ENCODE results near the gene PLK3. TPM values are rescaled to one million over a fixed set of nuclear protein-coding genes. Genes with fewer than 3 reads are reported as not detected.

PLK3 gene
- total RNA-seq, 4 donors from 2014 or later = 63.7 to 135 (median 91.1) TPM

DNA sequence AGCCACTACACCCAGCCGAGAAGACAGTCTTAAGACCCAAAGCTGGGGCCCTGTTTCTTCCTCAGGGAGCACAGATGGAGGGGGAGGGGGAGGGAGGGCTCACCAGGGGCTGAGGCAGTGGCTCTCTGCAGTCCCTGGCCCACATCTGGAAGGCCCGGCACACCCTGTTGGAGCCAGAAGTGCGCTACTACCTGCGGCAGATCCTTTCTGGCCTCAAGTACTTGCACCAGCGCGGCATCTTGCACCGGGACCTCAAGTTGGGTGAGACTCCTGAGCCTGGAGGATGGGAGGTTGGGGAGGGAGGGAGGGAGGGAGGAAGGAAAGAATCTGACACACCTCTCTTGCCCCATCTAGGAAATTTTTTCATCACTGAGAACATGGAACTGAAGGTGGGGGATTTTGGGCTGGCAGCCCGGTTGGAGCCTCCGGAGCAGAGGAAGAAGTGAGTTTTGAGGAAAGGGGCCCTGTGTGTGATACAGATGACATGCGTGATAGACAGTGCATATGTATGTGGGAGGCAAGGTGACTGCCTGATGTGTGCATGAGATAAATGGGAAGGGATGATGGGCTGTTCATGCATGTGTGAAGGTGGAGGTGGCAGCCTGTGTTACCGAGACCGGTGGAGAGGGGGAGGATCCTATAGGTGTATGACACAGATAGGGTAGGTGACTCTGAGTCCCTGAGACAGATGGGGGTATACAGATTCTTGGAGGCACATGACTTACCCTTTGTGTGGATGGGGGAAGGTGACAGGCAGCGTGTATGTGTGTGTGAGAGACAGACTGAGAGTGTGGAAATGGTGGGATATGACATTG lies 1.5 kb downstream of the PLK3 start:
- TF ChIP-seq POLR2AphosphoS5 (IDR thresholded peaks at IDR 0.05) (no peak), EP300 (IDR thresholded peaks at IDR 0.05) (no peak), POLR2A (IDR thresholded peaks at IDR 0.05) (no peak)
- TF ChIP-seq, protein P1, sequence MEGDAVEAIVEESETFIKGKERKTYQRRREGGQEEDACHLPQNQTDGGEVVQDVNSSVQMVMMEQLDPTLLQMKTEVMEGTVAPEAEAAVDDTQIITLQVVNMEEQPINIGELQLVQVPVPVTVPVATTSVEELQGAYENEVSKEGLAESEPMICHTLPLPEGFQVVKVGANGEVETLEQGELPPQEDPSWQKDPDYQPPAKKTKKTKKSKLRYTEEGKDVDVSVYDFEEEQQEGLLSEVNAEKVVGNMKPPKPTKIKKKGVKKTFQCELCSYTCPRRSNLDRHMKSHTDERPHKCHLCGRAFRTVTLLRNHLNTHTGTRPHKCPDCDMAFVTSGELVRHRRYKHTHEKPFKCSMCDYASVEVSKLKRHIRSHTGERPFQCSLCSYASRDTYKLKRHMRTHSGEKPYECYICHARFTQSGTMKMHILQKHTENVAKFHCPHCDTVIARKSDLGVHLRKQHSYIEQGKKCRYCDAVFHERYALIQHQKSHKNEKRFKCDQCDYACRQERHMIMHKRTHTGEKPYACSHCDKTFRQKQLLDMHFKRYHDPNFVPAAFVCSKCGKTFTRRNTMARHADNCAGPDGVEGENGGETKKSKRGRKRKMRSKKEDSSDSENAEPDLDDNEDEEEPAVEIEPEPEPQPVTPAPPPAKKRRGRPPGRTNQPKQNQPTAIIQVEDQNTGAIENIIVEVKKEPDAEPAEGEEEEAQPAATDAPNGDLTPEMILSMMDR (IDR thresholded peaks at IDR 0.05) = no peak
- DNase-seq (ENCODE audit: low spot score in 2 of 2) = peak in 1 of 2 donors; percentile 79
- peaks cover 44% of the 10 kb centered on the region for H3K36me3 ChIP-seq
- peak overlapping the region; percentile 82 for H3K4me3 ChIP-seq
- H3K9me3 ChIP-seq = no peaks in the 10 kb centered on the region
- no peaks in the 10 kb centered on the region for H3K27me3 ChIP-seq
- H3K4me1 ChIP-seq = peaks cover 51% of the 10 kb centered on the region
- peak overlapping the region; percentile 50 for H3K27ac ChIP-seq
- 46% methylated on average over 13 of the region's 13 CpGs for WGBS

DNA sequence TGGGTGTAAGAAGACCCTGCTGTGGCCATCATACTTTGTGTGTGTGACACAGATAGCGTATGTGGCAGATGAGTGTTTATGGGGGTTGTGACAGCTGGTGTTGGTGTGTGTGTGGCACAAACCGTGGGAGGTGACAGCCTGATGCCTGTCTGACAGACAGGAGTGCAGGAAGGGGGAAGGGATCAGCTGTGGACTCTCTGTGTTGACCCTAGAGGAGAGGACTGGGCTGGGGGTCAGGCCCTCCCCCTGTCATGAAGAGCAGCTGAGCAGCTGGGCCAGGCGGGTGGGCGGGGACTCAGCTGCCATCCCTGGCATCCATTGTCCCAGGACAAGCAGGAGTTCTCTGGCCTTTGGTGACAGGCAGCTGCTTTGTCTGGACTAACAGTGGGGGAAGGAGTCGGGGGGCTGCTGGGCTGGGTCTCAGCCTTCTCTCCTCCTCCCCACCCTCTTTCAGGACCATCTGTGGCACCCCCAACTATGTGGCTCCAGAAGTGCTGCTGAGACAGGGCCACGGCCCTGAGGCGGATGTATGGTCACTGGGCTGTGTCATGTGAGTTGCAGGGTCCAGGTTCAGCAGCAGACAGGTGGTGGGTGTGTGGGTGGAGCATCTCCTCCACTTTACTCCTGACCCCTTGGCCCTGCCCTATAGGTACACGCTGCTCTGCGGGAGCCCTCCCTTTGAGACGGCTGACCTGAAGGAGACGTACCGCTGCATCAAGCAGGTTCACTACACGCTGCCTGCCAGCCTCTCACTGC lies 2.3 kb downstream of the PLK3 start:
- 79% methylated on average over 10 of the region's 13 CpGs for WGBS
- Histone ChIP-seq H3K27me3 (no peaks in the 10 kb centered on the region), H3K9me3 (no peaks in the 10 kb centered on the region), H3K27ac (peak overlapping the region; percentile 50), H3K36me3 (peaks cover 44% of the 10 kb centered on the region), H3K4me1 (peaks cover 59% of the 10 kb centered on the region), H3K4me3 (peak overlapping the region; percentile 82)
- no peak for TF ChIP-seq POLR2AphosphoS5 (IDR thresholded peaks at IDR 0.05)
- TF ChIP-seq, protein P1 (IDR thresholded peaks at IDR 0.05) = no peak
- TF ChIP-seq EP300 (IDR thresholded peaks at IDR 0.05) = no peak
- no peak for TF ChIP-seq POLR2A (IDR thresholded peaks at IDR 0.05)
- DNase-seq (ENCODE audit: low spot score in 2 of 2) = peak in 1 of 2 donors; percentile 71

DNA sequence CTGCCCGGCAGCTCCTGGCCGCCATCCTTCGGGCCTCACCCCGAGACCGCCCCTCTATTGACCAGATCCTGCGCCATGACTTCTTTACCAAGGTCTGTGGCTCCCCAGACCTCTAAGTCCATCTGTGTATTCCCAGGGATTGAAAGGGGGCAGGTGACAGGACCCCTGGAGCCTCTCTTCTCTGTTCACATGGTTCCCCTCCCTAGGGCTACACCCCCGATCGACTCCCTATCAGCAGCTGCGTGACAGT lies 2.8 kb downstream of the PLK3 start:
- Histone ChIP-seq H3K36me3 (peaks cover 44% of the 10 kb centered on the region), H3K4me1 (peaks cover 64% of the 10 kb centered on the region), H3K27me3 (no peaks in the 10 kb centered on the region), H3K9me3 (no peaks in the 10 kb centered on the region), H3K27ac (no peak overlapping the region), H3K4me3 (no peak overlapping the region)
- peak in 1 of 2 donors; percentile 66 for DNase-seq (ENCODE audit: low spot score in 2 of 2)
- TF ChIP-seq POLR2A (IDR thresholded peaks at IDR 0.05) (no peak), POLR2AphosphoS5 (IDR thresholded peaks at IDR 0.05) (no peak), EP300 (IDR thresholded peaks at IDR 0.05) (no peak)
- TF ChIP-seq, protein P1 (IDR thresholded peaks at IDR 0.05) = no peak
- 93% methylated on average over 9 of the region's 9 CpGs for WGBS

DNA sequence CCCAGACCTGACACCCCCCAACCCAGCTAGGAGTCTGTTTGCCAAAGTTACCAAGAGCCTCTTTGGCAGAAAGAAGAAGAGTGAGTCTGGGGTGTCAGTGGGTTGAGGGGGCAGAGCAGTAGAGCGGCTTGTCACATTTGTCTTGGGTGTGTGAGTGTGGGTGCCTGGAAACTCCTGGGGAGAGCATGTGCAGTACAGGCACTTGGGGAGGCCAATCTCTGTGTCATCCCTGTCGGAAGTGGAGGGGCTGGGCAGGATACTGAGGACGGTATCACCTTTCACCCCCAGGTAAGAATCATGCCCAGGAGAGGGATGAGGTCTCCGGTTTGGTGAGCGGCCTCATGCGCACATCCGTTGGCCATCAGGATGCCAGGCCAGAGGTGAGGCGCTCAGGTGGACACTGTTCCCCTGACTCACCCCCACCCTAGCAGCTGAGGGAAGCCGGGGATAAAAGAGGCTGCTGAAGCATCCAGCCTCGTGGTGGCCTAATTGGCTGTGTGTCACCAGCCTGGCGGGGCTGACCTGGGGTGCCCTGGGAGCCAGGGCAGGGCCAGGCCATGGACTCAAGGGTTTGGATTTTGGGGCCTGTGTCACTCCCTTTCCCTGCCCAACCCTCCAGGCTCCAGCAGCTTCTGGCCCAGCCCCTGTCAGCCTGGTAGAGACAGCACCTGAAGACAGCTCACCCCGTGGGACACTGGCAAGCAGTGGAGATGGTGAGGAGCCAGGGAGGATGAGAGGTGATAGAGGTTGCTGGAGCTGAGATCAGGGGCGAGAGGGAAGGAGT lies 3.3 kb downstream of the PLK3 start:
- TF ChIP-seq POLR2AphosphoS5 (IDR thresholded peaks at IDR 0.05) (no peak), EP300 (IDR thresholded peaks at IDR 0.05) (no peak), POLR2A (IDR thresholded peaks at IDR 0.05) (no peak)
- TF ChIP-seq, protein P1 (IDR thresholded peaks at IDR 0.05) = no peak
- DNase-seq (ENCODE audit: low spot score in 2 of 2) = peak; percentile 69 to 75
- H3K4me1 ChIP-seq = peaks cover 69% of the 10 kb centered on the region
- H3K27me3 ChIP-seq = no peaks in the 10 kb centered on the region
- peak overlapping the region; percentile 35 for H3K27ac ChIP-seq
- WGBS = 76% methylated on average over 3 of the region's 13 CpGs
- H3K4me3 ChIP-seq = no peak overlapping the region
- H3K36me3 ChIP-seq = peaks cover 44% of the 10 kb centered on the region
- no peaks in the 10 kb centered on the region for H3K9me3 ChIP-seq
